ENCODE data around the gene AGBL1.

AGBL1 gene

DNA sequence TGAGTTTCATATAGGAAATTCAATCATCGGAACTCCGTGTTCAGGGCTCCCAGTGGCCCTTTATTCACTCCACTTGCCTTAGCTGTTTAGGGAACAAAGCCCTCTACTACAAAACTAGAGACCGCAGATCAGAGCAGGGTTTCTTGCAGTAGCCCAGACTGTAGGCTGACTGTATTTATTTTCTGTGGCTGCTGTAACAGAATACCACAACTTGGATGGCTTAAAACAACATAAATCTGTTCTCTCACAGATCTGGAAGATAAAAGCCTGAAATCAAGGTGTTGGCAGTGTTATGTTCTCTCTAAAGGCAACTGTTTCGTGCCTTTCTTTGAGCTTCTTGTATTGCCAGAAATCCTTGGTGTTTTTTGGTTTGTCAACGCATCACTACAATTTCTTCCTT is 479.0 kb downstream of the AGBL1 start:
- TF ChIP-seq, protein P1, sequence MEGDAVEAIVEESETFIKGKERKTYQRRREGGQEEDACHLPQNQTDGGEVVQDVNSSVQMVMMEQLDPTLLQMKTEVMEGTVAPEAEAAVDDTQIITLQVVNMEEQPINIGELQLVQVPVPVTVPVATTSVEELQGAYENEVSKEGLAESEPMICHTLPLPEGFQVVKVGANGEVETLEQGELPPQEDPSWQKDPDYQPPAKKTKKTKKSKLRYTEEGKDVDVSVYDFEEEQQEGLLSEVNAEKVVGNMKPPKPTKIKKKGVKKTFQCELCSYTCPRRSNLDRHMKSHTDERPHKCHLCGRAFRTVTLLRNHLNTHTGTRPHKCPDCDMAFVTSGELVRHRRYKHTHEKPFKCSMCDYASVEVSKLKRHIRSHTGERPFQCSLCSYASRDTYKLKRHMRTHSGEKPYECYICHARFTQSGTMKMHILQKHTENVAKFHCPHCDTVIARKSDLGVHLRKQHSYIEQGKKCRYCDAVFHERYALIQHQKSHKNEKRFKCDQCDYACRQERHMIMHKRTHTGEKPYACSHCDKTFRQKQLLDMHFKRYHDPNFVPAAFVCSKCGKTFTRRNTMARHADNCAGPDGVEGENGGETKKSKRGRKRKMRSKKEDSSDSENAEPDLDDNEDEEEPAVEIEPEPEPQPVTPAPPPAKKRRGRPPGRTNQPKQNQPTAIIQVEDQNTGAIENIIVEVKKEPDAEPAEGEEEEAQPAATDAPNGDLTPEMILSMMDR (IDR thresholded peaks at IDR 0.05; ENCODE audit: unreplicated experiment in 3 of 3), result no peak
- Mint-ChIP-seq H3K27ac (no peak overlapping the region), H3K4me3 (no peak overlapping the region), H3K36me3 (ENCODE audit: low read depth) (no peaks in the 10 kb centered on the region), H3K4me1 (peaks cover 47% of the 10 kb centered on the region), H3K9me3 (peaks cover 4% of the 10 kb centered on the region), H3K27me3 (ENCODE audit: low read depth) (no peaks in the 10 kb centered on the region)

DNA sequence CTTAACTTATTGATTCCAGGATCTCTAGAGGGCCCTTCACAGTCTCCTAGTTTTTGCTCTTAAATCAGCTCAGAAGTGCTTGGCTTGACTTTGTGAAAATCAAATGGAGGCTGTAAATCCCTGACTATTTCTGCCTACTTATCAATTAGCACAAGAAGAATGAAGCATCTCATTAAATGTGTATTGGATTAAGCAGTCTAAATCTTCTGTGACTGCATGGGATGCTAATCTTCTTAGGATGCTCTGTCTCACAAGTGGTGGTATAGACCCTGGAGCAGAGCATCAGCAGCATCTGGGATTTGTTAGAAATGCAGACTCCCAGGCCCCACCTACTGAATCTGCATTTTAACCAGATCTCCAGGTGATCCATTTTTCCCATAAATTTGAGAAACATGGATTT is 488.7 kb downstream of the AGBL1 start:
- TF ChIP-seq, protein P1 (IDR thresholded peaks at IDR 0.05; ENCODE audit: unreplicated experiment in 3 of 3), result no peak
- peaks cover 13% of the 10 kb centered on the region for H3K27me3 Mint-ChIP-seq (ENCODE audit: low read depth)
- H3K36me3 Mint-ChIP-seq (ENCODE audit: low read depth), result peaks cover 5% of the 10 kb centered on the region
- no peak overlapping the region for H3K4me3 Mint-ChIP-seq
- H3K9me3 Mint-ChIP-seq, result peaks cover 14% of the 10 kb centered on the region
- H3K27ac Mint-ChIP-seq, result no peak overlapping the region
- peaks cover under 1% of the 10 kb centered on the region for H3K4me1 Mint-ChIP-seq

DNA sequence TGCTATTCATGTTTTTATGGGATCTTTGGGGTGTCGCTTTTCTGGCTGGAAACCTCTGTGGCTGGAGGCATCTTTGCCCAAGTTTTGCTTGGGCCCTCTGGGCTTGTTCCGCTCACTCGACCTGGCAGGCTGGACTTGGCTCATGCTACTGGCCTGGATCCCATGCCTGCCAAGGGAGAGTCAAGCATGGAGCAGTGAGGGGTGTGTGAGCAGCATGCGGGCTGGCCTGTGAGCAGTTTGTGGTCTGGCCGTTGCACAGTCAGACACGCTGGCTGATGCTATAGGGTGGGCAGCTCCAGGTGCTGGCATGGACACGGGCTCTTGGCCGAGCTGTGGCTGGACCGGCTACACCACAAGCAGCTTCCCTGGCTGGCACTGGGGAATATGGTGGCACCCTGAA is 491.1 kb downstream of the AGBL1 start:
- Mint-ChIP-seq H3K27me3 (ENCODE audit: low read depth) (peaks cover 17% of the 10 kb centered on the region), H3K27ac (no peak overlapping the region), H3K36me3 (ENCODE audit: low read depth) (no peaks in the 10 kb centered on the region), H3K9me3 (peaks cover 3% of the 10 kb centered on the region), H3K4me3 (no peak overlapping the region), H3K4me1 (peaks cover 4% of the 10 kb centered on the region)
- TF ChIP-seq, protein P1 (IDR thresholded peaks at IDR 0.05; ENCODE audit: unreplicated experiment in 3 of 3), result no peak

DNA sequence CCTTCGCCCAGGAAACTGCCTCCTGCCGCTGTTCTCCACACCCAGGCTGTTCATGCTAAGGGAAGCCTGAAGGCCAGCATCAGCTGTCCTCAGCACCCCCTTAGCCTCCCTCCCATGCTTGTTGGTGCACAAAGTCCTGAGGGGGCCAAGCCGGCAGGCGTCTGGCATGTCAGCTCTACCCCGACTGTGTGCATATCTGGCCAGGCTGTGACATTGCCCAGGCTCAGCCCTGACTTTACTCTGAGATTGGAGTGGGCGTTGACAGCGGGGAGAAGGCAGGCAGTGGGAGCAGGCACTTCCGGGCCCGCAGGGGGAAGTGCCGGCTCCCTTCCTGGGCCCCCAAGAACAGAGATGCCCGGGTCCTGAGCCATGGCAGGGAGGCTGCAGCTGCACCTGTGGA is 492.2 kb downstream of the AGBL1 start:
- peaks cover 7% of the 10 kb centered on the region for H3K9me3 Mint-ChIP-seq
- peaks cover 4% of the 10 kb centered on the region for H3K4me1 Mint-ChIP-seq
- TF ChIP-seq, protein P1 (IDR thresholded peaks at IDR 0.05; ENCODE audit: unreplicated experiment in 3 of 3), result no peak

DNA sequence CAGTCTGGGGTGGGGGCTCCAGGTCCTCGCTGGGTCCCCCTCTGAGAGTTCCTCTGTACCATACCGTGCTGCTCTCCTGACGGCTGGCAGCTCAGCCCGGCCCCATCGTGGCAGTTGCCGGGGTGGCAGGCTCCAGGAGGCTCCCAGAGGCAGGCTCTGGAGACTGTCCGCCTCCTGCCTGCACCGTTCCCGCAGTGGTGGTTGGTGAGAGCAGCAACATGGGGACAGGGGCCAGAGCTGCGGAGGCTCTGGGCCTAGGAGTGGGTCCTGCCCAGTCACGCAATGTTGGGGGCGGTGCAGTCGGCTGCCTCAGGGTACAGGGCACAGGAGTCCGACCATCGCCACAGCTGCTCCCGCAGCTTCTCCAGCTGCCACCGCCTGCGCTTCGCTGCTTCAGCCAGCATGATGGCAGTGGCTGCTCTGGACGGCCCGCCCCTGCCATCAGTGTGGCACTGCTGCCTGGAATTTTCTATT is 492.7 kb downstream of the AGBL1 start:
- Mint-ChIP-seq H3K36me3 (ENCODE audit: low read depth) (no peaks in the 10 kb centered on the region), H3K9me3 (peaks cover 9% of the 10 kb centered on the region), H3K4me1 (peaks cover 4% of the 10 kb centered on the region), H3K27me3 (ENCODE audit: low read depth) (peaks cover 10% of the 10 kb centered on the region), H3K27ac (no peak overlapping the region), H3K4me3 (no peak overlapping the region)
- TF ChIP-seq, protein P1 (IDR thresholded peaks at IDR 0.05; ENCODE audit: unreplicated experiment in 3 of 3), result no peak

More for the DNA sequence above, 492.2 kb downstream of the AGBL1 start:
- H3K4me3 Mint-ChIP-seq, result no peak overlapping the region
- H3K27me3 Mint-ChIP-seq (ENCODE audit: low read depth), result peaks cover 14% of the 10 kb centered on the region
- H3K36me3 Mint-ChIP-seq (ENCODE audit: low read depth), result no peaks in the 10 kb centered on the region
- no peak overlapping the region for H3K27ac Mint-ChIP-seq

DNA sequence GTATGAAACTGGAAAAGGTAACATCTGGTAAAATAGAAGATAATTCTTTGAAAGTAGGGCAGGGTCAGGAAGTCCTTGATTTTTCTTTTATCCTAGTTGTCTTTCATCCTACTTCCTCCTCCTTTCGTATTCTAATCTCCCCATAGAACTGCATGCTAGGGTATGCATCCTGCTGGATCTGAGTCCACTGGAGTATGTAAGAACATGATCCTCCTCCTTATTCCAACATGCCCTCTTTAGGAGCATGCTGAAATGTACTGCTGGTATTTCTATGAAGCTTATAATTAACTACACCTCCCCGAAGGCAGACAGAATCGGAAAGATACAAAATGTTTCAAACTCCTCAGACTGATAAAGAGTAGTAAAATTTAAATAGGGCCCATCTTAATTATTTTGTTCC is 493.8 kb downstream of the AGBL1 start:
- no peaks in the 10 kb centered on the region for H3K36me3 Mint-ChIP-seq (ENCODE audit: low read depth)
- H3K27me3 Mint-ChIP-seq (ENCODE audit: low read depth), result peaks cover 4% of the 10 kb centered on the region
- H3K9me3 Mint-ChIP-seq, result peaks cover 9% of the 10 kb centered on the region
- TF ChIP-seq, protein P1 (IDR thresholded peaks at IDR 0.05; ENCODE audit: unreplicated experiment in 3 of 3), result no peak
- peaks cover 4% of the 10 kb centered on the region for H3K4me1 Mint-ChIP-seq
- H3K4me3 Mint-ChIP-seq, result no peak overlapping the region
- no peak overlapping the region for H3K27ac Mint-ChIP-seq

Measured in nephron (organoid).